ENCODE measurements around the gene JAKMIP1.

Gene JAKMIP1

DNA sequence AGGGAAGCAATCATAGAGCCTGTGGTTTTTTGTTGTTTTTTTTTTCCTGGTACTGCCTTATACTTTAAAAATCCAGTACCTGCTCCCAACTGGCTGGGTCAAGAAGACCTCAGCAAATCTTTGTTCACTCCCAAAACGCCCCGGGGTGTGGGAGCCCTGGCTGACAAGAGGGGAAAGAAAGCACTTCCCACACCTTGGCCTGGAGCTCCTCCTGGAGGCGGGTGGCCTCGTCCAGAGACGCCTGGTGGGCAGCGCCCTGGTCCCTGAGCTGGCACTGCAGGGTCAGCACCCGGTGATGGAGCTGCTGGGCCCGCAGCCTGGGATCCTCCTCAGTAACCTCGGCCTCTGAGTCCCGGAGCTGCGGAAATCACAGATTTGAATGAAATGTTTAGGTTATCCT is 220.4 kb downstream of the JAKMIP1 start:
- H3K4me3 ChIP-seq (ENCODE audit: low read length) = no peak overlapping the region
- no peaks in the 10 kb centered on the region for H3F3A ChIP-seq (ENCODE audit: control insufficient read depth, insufficient read depth)
- H3K4me2 ChIP-seq (ENCODE audit: low read length) = no peak overlapping the region
- no peaks in the 10 kb centered on the region for H3K79me2 ChIP-seq (ENCODE audit: control insufficient read depth, low read length)
- no peaks in the 10 kb centered on the region for H4K20me1 ChIP-seq (ENCODE audit: control insufficient read depth, insufficient read depth, low read depth, low read length)
- no peaks in the 10 kb centered on the region for H3K4me1 ChIP-seq (ENCODE audit: control insufficient read depth, low read length)
- H3K27ac ChIP-seq (ENCODE audit: low read depth, low read length) = no peak overlapping the region
- TF ChIP-seq, protein P1, sequence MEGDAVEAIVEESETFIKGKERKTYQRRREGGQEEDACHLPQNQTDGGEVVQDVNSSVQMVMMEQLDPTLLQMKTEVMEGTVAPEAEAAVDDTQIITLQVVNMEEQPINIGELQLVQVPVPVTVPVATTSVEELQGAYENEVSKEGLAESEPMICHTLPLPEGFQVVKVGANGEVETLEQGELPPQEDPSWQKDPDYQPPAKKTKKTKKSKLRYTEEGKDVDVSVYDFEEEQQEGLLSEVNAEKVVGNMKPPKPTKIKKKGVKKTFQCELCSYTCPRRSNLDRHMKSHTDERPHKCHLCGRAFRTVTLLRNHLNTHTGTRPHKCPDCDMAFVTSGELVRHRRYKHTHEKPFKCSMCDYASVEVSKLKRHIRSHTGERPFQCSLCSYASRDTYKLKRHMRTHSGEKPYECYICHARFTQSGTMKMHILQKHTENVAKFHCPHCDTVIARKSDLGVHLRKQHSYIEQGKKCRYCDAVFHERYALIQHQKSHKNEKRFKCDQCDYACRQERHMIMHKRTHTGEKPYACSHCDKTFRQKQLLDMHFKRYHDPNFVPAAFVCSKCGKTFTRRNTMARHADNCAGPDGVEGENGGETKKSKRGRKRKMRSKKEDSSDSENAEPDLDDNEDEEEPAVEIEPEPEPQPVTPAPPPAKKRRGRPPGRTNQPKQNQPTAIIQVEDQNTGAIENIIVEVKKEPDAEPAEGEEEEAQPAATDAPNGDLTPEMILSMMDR (IDR thresholded peaks at IDR 0.05; ENCODE audit: low read depth, low read length, poor library complexity, severe bottlenecking) = no peak
- no peak for TF ChIP-seq EZH2phosphoT487 (IDR thresholded peaks at IDR 0.05; ENCODE audit: borderline replicate concordance, low read length)
- peaks cover 4% of the 10 kb centered on the region; the same call in 1 of the 2 replicates for H3K9me3 ChIP-seq (ENCODE audit: control insufficient read depth, insufficient read depth, low read length)
- peaks cover 4% of the 10 kb centered on the region for H3K27me3 ChIP-seq (ENCODE audit: control insufficient read depth, low read length)
- no peaks in the 10 kb centered on the region for H3K9me2 ChIP-seq (replicated peaks; ENCODE audit: control insufficient read depth, low read length)
- H3K36me3 ChIP-seq (ENCODE audit: control insufficient read depth, low read length) = no peaks in the 10 kb centered on the region

DNA sequence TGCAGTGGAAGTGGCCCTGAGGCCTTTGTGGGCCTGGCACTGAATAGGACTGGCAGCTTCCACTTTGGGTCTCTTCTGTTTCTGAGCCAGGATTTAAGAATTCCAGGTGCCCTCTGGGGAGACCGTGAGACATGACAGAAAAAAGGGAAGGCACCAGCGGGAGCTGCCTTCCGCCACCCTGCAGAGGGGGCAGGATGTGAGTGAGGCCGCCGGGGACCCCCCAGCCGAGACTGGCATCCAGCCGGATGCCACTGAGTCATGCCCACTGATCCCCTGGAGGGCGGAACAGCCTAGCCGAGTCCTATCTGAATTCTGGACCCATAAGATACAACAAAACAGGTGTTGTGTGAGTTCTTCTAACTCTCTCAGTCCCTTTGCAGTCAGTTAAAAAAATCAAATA is 223.4 kb downstream of the JAKMIP1 start:
- H3K4me2 ChIP-seq (ENCODE audit: low read length) = no peak overlapping the region
- H3K27ac ChIP-seq (ENCODE audit: low read depth, low read length) = no peak overlapping the region
- no peaks in the 10 kb centered on the region for H3F3A ChIP-seq (ENCODE audit: control insufficient read depth, insufficient read depth)
- TF ChIP-seq, protein P1 (IDR thresholded peaks at IDR 0.05; ENCODE audit: low read depth, low read length, poor library complexity, severe bottlenecking) = no peak
- no peak for TF ChIP-seq EZH2phosphoT487 (IDR thresholded peaks at IDR 0.05; ENCODE audit: borderline replicate concordance, low read length)
- H3K4me3 ChIP-seq (ENCODE audit: low read length) = no peak overlapping the region
- H3K27me3 ChIP-seq (ENCODE audit: control insufficient read depth, low read length) = peaks cover 4% of the 10 kb centered on the region
- no peaks in the 10 kb centered on the region for H3K36me3 ChIP-seq (ENCODE audit: control insufficient read depth, low read length)
- H3K79me2 ChIP-seq (ENCODE audit: control insufficient read depth, low read length) = no peaks in the 10 kb centered on the region
- no peaks in the 10 kb centered on the region for H3K9me2 ChIP-seq (replicated peaks; ENCODE audit: control insufficient read depth, low read length)
- no peaks in the 10 kb centered on the region for H3K9me3 ChIP-seq (ENCODE audit: control insufficient read depth, insufficient read depth, low read length)
- no peaks in the 10 kb centered on the region for H4K20me1 ChIP-seq (ENCODE audit: control insufficient read depth, insufficient read depth, low read depth, low read length)
- no peaks in the 10 kb centered on the region for H3K4me1 ChIP-seq (ENCODE audit: control insufficient read depth, low read length)

DNA sequence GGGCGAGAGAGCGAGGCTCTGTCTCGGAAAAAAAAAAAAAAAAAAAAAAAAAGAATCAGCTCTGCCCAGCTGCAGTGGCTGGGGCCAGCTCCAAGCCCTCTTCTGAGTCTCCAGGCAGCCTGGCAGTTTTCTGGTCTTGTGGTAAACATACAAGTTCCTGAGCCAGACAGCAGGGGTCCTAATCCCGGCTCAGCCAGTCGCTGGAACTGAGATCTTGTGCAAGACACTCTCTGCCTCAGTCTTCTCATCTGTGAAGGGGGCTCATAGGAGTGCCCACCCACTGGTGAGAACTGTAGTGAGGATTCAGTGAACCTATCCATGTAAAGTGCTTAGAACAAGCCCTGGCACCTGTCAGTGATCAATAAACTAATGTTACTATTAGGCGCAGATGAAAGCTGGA is 223.9 kb downstream of the JAKMIP1 start:
- H3K9me3 ChIP-seq (ENCODE audit: control insufficient read depth, insufficient read depth, low read length) = no peaks in the 10 kb centered on the region

More for the DNA sequence above, 223.9 kb downstream of the JAKMIP1 start:
- no peak overlapping the region for H3K4me3 ChIP-seq (ENCODE audit: low read length)
- H4K20me1 ChIP-seq (ENCODE audit: control insufficient read depth, insufficient read depth, low read depth, low read length) = no peaks in the 10 kb centered on the region
- no peak overlapping the region for H3K27ac ChIP-seq (ENCODE audit: low read depth, low read length)
- H3F3A ChIP-seq (ENCODE audit: control insufficient read depth, insufficient read depth) = no peaks in the 10 kb centered on the region
- H3K4me2 ChIP-seq (ENCODE audit: low read length) = no peak overlapping the region
- H3K4me1 ChIP-seq (ENCODE audit: control insufficient read depth, low read length) = no peaks in the 10 kb centered on the region
- peaks cover 4% of the 10 kb centered on the region for H3K27me3 ChIP-seq (ENCODE audit: control insufficient read depth, low read length)
- no peaks in the 10 kb centered on the region for H3K36me3 ChIP-seq (ENCODE audit: control insufficient read depth, low read length)
- H3K79me2 ChIP-seq (ENCODE audit: control insufficient read depth, low read length) = no peaks in the 10 kb centered on the region
- no peaks in the 10 kb centered on the region for H3K9me2 ChIP-seq (replicated peaks; ENCODE audit: control insufficient read depth, low read length)
- TF ChIP-seq EZH2phosphoT487 (IDR thresholded peaks at IDR 0.05; ENCODE audit: borderline replicate concordance, low read length) = no peak
- TF ChIP-seq, protein P1 (IDR thresholded peaks at IDR 0.05; ENCODE audit: low read depth, low read length, poor library complexity, severe bottlenecking) = no peak
